OCI-LY3 (cell line): ENCODE measurements around the gene ST3GAL3.

Experiments used
- H2AFZ ChIP-seq: fragments of 200-600, 300-600 bp; shearing (Covaris generic); 2 replicates; pipeline ENCODE4 v1.6.0; 2014; ENCODE audit warnings: antibody characterized with exemption, low read depth, low read length
- H3K27ac ChIP-seq: fragments of 200-600, 300-600 bp; sonication (generic); 2 replicates; pipeline ENCODE4 v1.5.1; 2014; ENCODE audit warnings: mild to moderate bottlenecking, low read length, moderate library complexity, mixed read lengths
- H3K27me3 ChIP-seq: fragments of 200-600, 300-600 bp; sonication (generic); 2 replicates; pipeline ENCODE4 v1.6.1; 2014; ENCODE audit warnings: low read depth, low read length, mixed read lengths
- H3K36me3 ChIP-seq: fragments of 200-600, 300-600 bp; sonication (generic); replicated peaks from 2 replicates; pipeline ENCODE3; 2014; ENCODE audit warnings: low read depth, low read length, mixed read lengths
- H3K4me1 ChIP-seq: fragments of 300-600, 200-600 bp; sonication (generic); 2 replicates; pipeline ENCODE4 v1.6.1; 2014; ENCODE audit warnings: low read length, mixed read lengths
- H3K4me2 ChIP-seq: fragments of 200-600, 300-600 bp; sonication (generic); 2 replicates; pipeline ENCODE4 v1.6.1; 2014; ENCODE audit warnings: low read length, mixed read lengths
- H3K4me3 ChIP-seq: fragments of 300-600, 200-600 bp; sonication (generic); 2 replicates; pipeline ENCODE4 v1.5.1; 2014; ENCODE audit warnings: antibody characterized with exemption, mild to moderate bottlenecking, low read length, moderate library complexity
- H3K79me2 ChIP-seq: fragments of 300-600, 200-600 bp; shearing (Covaris generic); 2 replicates; pipeline ENCODE4 v1.6.1; 2014; ENCODE audit warnings: mild to moderate bottlenecking, low read length, mixed read lengths
- H3K9ac ChIP-seq: fragments of 300-600, 200-600 bp; shearing (Covaris generic); 2 replicates; pipeline ENCODE4 v1.6.0; 2014; ENCODE audit warnings: mild to moderate bottlenecking, low read length, moderate library complexity
- H3K9me3 ChIP-seq: fragments of 200-600, 300-600 bp; shearing (Covaris generic); 2 replicates; pipeline ENCODE4 v1.6.1; 2014; ENCODE audit warnings: low read length, mixed read lengths; ENCODE audit not compliant: insufficient read depth
- H4K20me1 ChIP-seq: fragments of 200-600, 300-600 bp; sonication (generic); 2 replicates; pipeline ENCODE4 v1.6.1; 2016; ENCODE audit warnings: low read length, mixed read lengths; ENCODE audit not compliant: insufficient read depth
- EZH2phosphoT487 ChIP-seq: fragments of 200-600 bp; shearing (Covaris generic); IDR thresholded peaks from 2 replicates; pipeline ENCODE4 v1.6.1; 2018; ENCODE audit warnings: antibody characterized with exemption, mixed run types, low read depth
- TF ChIP-seq, protein P1 (sequence below): fragments of 200-600, 300-600 bp; sonication (generic); IDR thresholded peaks from 2 replicates; pipeline ENCODE4 v1.5.1; 2014; ENCODE audit warnings: antibody characterized with exemption, low read length, low read depth

Gene ST3GAL3

GRCh38 chr1:43978264-43978550, 270.9 kb downstream of the ST3GAL3 start:
- H3K4me3 ChIP-seq, result peak overlapping the region; percentile 81
- no peaks in the 10 kb centered on the region for H3K27me3 ChIP-seq
- H4K20me1 ChIP-seq, result peaks cover 4% of the 10 kb centered on the region; the same call in 1 of the 2 replicates
- H3K9me3 ChIP-seq, result no peaks in the 10 kb centered on the region
- no peak for TF ChIP-seq EZH2phosphoT487
- peak overlapping the region; percentile 80 for H3K4me2 ChIP-seq
- peaks cover 20% of the 10 kb centered on the region for H3K36me3 ChIP-seq
- peaks cover 31% of the 10 kb centered on the region for H3K4me1 ChIP-seq
- no peak overlapping the region for H3K27ac ChIP-seq
- peaks cover 79% of the 10 kb centered on the region for H3K79me2 ChIP-seq
- H2AFZ ChIP-seq, result no peak overlapping the region
- H3K9ac ChIP-seq, result peak overlapping the region; percentile 68

DNA sequence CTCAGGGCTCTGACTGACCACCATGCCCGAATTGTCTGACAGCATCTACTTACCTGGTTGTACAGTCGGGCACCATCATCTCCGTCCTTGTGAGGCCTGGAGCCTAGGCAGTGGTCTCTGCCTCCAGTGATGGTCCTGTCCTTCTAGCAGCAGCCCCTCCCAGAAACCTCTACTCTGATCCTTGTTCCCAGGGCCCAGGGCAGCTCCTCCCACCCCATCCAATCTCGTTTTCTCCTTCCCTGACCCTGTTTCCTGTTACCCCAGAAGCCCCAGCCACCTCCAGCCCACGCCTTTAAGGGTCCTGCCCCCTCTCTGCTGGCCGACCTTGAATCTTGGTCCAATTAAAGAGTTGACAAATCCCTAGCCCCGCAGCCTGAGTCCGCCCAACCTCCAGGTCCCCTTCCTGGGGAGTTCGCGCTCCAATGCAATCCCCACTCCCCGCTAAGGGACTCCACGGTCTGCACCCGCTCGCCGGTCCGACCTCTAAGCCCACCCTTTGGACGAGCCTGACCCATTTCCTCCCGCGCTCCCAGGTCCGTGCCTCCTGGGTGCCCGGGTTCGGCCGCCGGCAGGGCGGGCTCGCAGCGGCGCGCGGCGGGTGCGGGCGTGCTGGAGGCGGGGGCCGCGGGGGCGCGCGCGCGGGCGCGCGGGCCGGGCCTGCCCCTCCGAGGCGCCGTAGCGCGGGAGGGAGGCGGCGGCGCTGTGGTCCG, 271.4 kb downstream of the ST3GAL3 start, which contains the start of gene B4GALT2:
Gene B4GALT2, plus strand, starts transcription at position 660 of the 710 bp plus-strand sequence. CDS start 1,951 bp downstream, outside the sequence.
- H3K9ac ChIP-seq, result peak within 1 kb of the TSS; percentile 84
- peaks cover 4% of the 10 kb centered on the region; the same call in 1 of the 2 replicates for H4K20me1 ChIP-seq
- peak within 1 kb of the TSS; percentile 96 for H3K4me3 ChIP-seq
- peaks cover 79% of the 10 kb centered on the region for H3K79me2 ChIP-seq
- H3K4me1 ChIP-seq, result peaks cover 30% of the 10 kb centered on the region
- peak within 1 kb of the TSS; percentile 30 for H3K27ac ChIP-seq
- H3K9me3 ChIP-seq, result no peaks in the 10 kb centered on the region
- H2AFZ ChIP-seq, result no peak within 1 kb of the TSS
- peak within 1 kb of the TSS; percentile 80 for H3K4me2 ChIP-seq
- TF ChIP-seq, protein P1, sequence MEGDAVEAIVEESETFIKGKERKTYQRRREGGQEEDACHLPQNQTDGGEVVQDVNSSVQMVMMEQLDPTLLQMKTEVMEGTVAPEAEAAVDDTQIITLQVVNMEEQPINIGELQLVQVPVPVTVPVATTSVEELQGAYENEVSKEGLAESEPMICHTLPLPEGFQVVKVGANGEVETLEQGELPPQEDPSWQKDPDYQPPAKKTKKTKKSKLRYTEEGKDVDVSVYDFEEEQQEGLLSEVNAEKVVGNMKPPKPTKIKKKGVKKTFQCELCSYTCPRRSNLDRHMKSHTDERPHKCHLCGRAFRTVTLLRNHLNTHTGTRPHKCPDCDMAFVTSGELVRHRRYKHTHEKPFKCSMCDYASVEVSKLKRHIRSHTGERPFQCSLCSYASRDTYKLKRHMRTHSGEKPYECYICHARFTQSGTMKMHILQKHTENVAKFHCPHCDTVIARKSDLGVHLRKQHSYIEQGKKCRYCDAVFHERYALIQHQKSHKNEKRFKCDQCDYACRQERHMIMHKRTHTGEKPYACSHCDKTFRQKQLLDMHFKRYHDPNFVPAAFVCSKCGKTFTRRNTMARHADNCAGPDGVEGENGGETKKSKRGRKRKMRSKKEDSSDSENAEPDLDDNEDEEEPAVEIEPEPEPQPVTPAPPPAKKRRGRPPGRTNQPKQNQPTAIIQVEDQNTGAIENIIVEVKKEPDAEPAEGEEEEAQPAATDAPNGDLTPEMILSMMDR, result no peak
- TF ChIP-seq EZH2phosphoT487, result no peak
- H3K36me3 ChIP-seq, result peaks cover 20% of the 10 kb centered on the region
- H3K27me3 ChIP-seq, result no peaks in the 10 kb centered on the region

DNA sequence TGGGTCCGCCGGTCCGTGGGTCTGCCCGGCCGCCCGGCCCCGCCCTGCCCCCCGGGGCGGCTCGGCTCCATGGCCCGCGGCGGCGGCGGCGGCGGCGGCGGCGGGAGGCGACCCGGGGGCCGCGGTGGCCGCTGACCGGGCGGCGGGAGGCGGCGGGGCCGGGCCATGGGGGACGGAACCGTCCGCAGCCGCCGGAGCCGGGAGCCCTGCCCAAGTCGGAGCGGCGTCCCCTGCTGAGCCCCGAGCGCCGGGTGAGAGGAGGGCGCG, 271.9 kb downstream of the ST3GAL3 start:
- H3K27ac ChIP-seq, result peak overlapping the region; percentile 30; the same call in 1 of the 2 replicates
- no peaks in the 10 kb centered on the region for H3K27me3 ChIP-seq
- peaks cover 20% of the 10 kb centered on the region for H3K36me3 ChIP-seq
- H2AFZ ChIP-seq, result no peak overlapping the region
- peaks cover 25% of the 10 kb centered on the region for H3K4me1 ChIP-seq
- TF ChIP-seq, protein P1, result no peak
- no peak for TF ChIP-seq EZH2phosphoT487
- peak overlapping the region; percentile 96 for H3K4me3 ChIP-seq
- H3K9ac ChIP-seq, result peak overlapping the region; percentile 84
- H3K79me2 ChIP-seq, result peaks cover 79% of the 10 kb centered on the region
- peaks cover 4% of the 10 kb centered on the region; the same call in 1 of the 2 replicates for H4K20me1 ChIP-seq
- peak overlapping the region; percentile 80 for H3K4me2 ChIP-seq
- H3K9me3 ChIP-seq, result no peaks in the 10 kb centered on the region

DNA sequence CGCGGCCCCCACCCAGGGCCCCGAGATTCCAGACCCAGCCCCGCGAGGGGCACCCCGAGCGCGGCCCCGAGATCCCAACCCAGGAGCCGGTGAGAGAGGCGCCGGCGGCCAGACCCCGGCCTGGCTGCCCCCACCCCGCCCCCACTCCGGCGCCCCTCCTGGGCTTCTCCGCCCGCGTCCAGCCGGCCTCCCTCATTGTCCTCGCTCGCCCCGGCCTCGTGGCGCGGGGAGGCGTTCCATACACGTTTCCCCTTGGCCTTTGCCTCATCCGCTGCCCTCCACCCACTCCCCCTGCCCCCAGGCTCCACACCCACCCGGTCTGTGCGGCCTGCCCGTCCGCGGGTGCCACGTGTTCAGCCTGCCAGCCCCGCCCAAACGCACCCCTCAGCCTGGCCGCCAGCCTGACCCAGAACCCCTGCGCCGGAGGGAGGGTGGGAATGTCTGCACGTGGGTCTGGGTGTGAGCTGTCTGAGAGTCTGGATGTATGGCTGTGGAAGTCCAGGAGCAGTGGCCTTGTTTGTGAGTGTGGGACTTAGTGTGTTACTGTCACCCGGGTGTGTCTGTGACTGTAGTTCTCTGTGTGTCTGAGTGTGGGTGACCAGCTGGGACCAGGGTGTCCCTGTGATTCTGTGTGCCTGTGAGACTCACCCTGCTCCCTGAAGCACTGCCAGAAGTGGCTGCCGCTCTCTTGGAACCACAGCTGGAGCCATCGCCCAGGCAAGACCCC, 272.4 kb downstream of the ST3GAL3 start:
- no peaks in the 10 kb centered on the region for H3K9me3 ChIP-seq
- H3K36me3 ChIP-seq, result peaks cover 20% of the 10 kb centered on the region
- peaks cover 25% of the 10 kb centered on the region for H3K4me1 ChIP-seq
- H3K27me3 ChIP-seq, result no peaks in the 10 kb centered on the region
- peak overlapping the region; percentile 96 for H3K4me3 ChIP-seq
- peaks cover 4% of the 10 kb centered on the region; the same call in 1 of the 2 replicates for H4K20me1 ChIP-seq
- H3K27ac ChIP-seq, result peak overlapping the region; percentile 30
- H3K79me2 ChIP-seq, result peaks cover 79% of the 10 kb centered on the region
- TF ChIP-seq EZH2phosphoT487, result no peak
- TF ChIP-seq, protein P1, result no peak
- no peak overlapping the region for H2AFZ ChIP-seq
- peak overlapping the region; percentile 84 for H3K9ac ChIP-seq
- peak overlapping the region; percentile 80 for H3K4me2 ChIP-seq
